KMS-11 (cell line): ENCODE results near the gene AADACL2.
"Not testable (repeated sequence)": the region's sequence is repeated elsewhere in the genome, so short reads cannot be mapped to it uniquely, and the experiment has no call there.

Experiments used
- H2AFZ ChIP-seq: fragments of 200-600 bp; sonication (generic); 2 replicates; pipeline ENCODE4 v1.6.1; 2016; ENCODE audit warnings: antibody characterized with exemption, mixed run types, low read depth
- H3K27ac ChIP-seq: fragments of 200-600 bp; sonication (generic); 2 replicates; pipeline ENCODE4 v1.6.1; 2016; ENCODE audit warnings: mild to moderate bottlenecking, mixed run types
- H3K27me3 ChIP-seq: fragments of 200-600 bp; sonication (generic); 2 replicates; pipeline ENCODE4 v1.6.1; 2017; ENCODE audit warnings: mild to moderate bottlenecking, low read depth, mixed run types, moderate library complexity; ENCODE audit not compliant: insufficient read depth
- H3K36me3 ChIP-seq: fragments of 200-600 bp; sonication (generic); 2 replicates; pipeline ENCODE4 v1.6.1; 2017; ENCODE audit warnings: mild to moderate bottlenecking, mixed run types; ENCODE audit not compliant: insufficient read depth
- H3K4me1 ChIP-seq: fragments of 200-600 bp; sonication (generic); 2 replicates; pipeline ENCODE4 v1.6.1; 2016; ENCODE audit warnings: mild to moderate bottlenecking, low read depth, mixed run types; ENCODE audit not compliant: poor library complexity, severe bottlenecking
- H3K4me2 ChIP-seq: fragments of 200-600 bp; sonication (generic); 2 replicates; pipeline ENCODE4 v1.7.0; 2016; ENCODE audit warnings: mild to moderate bottlenecking, mixed run types
- H3K4me3 ChIP-seq: fragments of 200-600 bp; sonication (generic); IDR thresholded peaks from 2 replicates; pipeline ENCODE4 v1.6.1; 2017; ENCODE audit warnings: low read depth, low read length, mixed read lengths; ENCODE audit not compliant: insufficient read depth
- H3K79me2 ChIP-seq: fragments of 200-600 bp; sonication (generic); 2 replicates; pipeline ENCODE4 v1.6.1; 2016; ENCODE audit warnings: low read depth, mixed run types; ENCODE audit not compliant: insufficient read depth
- H3K9ac ChIP-seq: fragments of 200-600 bp; sonication (generic); 2 replicates; pipeline ENCODE4 v1.6.1; 2016; ENCODE audit warnings: mild to moderate bottlenecking, mixed run types
- H4K20me1 ChIP-seq: fragments of 200-600 bp; sonication (generic); 2 replicates; pipeline ENCODE4 v1.6.1; 2016; ENCODE audit warnings: mild to moderate bottlenecking, mixed run types; ENCODE audit not compliant: insufficient read depth
- TF ChIP-seq, protein P1 (sequence below): fragments of 200-600 bp; sonication (generic); conservative IDR thresholded peaks from 2 replicates; pipeline ENCODE4 v1.6.1; 2017; ENCODE audit warnings: low read depth, mild to moderate bottlenecking, antibody characterized with exemption, low read length, moderate library complexity, mixed read lengths

AADACL2 gene

GRCh38 chr3:151787626-151788025 is 53.9 kb downstream of the AADACL2 start:
- Histone ChIP-seq H3K4me1 (no peaks in the 10 kb centered on the region), H3K9ac (no peak overlapping the region), H3K4me2 (no peak overlapping the region), H3K27me3 (no peaks in the 10 kb centered on the region), H3K27ac (no peak overlapping the region), H3K36me3 (no peaks in the 10 kb centered on the region), H3K79me2 (no peaks in the 10 kb centered on the region), H4K20me1 (no peaks in the 10 kb centered on the region), H2AFZ (no peak overlapping the region), H3K4me3 (no peak overlapping the region)
- TF ChIP-seq, protein P1, sequence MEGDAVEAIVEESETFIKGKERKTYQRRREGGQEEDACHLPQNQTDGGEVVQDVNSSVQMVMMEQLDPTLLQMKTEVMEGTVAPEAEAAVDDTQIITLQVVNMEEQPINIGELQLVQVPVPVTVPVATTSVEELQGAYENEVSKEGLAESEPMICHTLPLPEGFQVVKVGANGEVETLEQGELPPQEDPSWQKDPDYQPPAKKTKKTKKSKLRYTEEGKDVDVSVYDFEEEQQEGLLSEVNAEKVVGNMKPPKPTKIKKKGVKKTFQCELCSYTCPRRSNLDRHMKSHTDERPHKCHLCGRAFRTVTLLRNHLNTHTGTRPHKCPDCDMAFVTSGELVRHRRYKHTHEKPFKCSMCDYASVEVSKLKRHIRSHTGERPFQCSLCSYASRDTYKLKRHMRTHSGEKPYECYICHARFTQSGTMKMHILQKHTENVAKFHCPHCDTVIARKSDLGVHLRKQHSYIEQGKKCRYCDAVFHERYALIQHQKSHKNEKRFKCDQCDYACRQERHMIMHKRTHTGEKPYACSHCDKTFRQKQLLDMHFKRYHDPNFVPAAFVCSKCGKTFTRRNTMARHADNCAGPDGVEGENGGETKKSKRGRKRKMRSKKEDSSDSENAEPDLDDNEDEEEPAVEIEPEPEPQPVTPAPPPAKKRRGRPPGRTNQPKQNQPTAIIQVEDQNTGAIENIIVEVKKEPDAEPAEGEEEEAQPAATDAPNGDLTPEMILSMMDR, result no peak

- Histone ChIP-seq H3K36me3 (no peaks in the 10 kb centered on the region), H3K27me3 (no peaks in the 10 kb centered on the region), H3K4me3 (no peak overlapping the region), H3K4me1 (no peaks in the 10 kb centered on the region), H4K20me1 (no peaks in the 10 kb centered on the region), H2AFZ (no peak overlapping the region), H3K4me2 (no peak overlapping the region), H3K27ac (no peak overlapping the region), H3K9ac (no peak overlapping the region), H3K79me2 (no peaks in the 10 kb centered on the region)
- TF ChIP-seq, protein P1, result no peak
Observed at GRCh38 chr3:151788401-151788800, 54.7 kb downstream of the AADACL2 start.

DNA sequence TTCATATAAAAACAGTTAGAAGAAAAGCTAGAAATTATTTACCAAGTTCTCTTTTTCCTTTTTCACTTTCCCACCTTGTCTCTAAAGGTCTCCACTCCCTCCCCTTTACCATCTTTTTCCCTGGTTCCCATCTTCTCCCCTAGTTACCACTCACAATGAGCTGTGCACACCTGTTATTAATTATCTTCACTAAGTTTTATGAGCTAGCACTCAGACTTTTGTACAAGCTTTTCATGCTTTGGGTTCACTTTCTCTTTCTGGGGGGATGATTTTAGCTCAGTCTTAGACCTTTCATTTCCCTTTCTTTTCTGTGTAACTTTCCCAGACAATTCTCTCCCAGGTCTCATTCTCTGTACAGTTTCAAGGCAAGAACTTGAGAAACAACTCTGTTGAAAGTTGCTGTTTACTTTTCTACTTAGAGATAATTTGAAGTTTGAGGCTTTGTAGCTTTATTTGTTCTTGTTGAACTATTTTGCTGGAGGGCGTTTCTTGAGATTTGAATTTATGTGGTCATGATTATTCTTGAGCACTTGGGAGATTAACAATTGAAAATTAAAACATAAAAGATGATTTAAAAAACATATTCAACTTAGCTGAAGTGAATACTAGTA is 56.2 kb downstream of the AADACL2 start:
- H3K9ac ChIP-seq, result no peak overlapping the region
- no peak overlapping the region for H3K4me2 ChIP-seq
- no peaks in the 10 kb centered on the region for H3K4me1 ChIP-seq
- no peaks in the 10 kb centered on the region for H3K36me3 ChIP-seq
- H3K4me3 ChIP-seq, result no peak overlapping the region
- H3K79me2 ChIP-seq, result no peaks in the 10 kb centered on the region
- TF ChIP-seq, protein P1, result no peak
- no peak overlapping the region for H2AFZ ChIP-seq
- no peaks in the 10 kb centered on the region for H3K27me3 ChIP-seq
- no peaks in the 10 kb centered on the region for H4K20me1 ChIP-seq
- no peak overlapping the region for H3K27ac ChIP-seq

GRCh38 chr3:151790763-151791162 is 57.0 kb downstream of the AADACL2 start:
- not testable (repeated sequence) for H3K4me3 ChIP-seq, H2AFZ ChIP-seq, H4K20me1 ChIP-seq, H3K27ac ChIP-seq, H3K9ac ChIP-seq, H3K27me3 ChIP-seq, H3K4me2 ChIP-seq, H3K79me2 ChIP-seq, H3K4me1 ChIP-seq, H3K36me3 ChIP-seq

DNA sequence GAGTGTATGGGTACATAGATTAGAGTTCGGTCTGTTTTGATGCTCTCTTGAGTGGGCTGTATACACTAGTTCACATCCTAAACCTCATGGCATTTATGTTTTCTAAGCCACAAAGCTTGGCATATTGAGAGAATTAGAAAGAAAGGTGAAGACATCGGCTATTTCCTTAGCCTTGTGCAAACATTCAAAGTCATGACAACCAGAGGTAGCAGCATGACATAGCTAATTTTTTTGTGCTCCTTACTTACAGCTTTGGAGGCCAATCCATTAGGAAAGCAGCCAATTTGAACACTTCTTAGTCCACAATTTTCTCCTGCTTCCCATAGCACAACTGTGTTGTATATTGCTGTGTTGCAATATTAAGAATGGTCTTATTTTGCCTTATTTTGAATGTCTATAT is 58.7 kb downstream of the AADACL2 start:
- TF ChIP-seq, protein P1, result no peak
- Histone ChIP-seq H4K20me1 (no peaks in the 10 kb centered on the region), H3K79me2 (no peaks in the 10 kb centered on the region), H3K36me3 (no peaks in the 10 kb centered on the region), H3K27ac (no peak overlapping the region), H3K27me3 (no peaks in the 10 kb centered on the region), H3K4me3 (no peak overlapping the region), H2AFZ (no peak overlapping the region), H3K4me2 (no peak overlapping the region), H3K9ac (no peak overlapping the region), H3K4me1 (no peaks in the 10 kb centered on the region)
